Fibroblast of skin of abdomen (primary cell): ENCODE data around the gene MTA1. TPM values are rescaled to one million over a fixed set of nuclear protein-coding genes. Genes with fewer than 3 reads are reported as not detected.

ENCODE experiments used
- DNase-seq: peaks from one replicate; pipeline ENCODE4 v3.0.0-alpha.2; 2013
- polyA plus RNA-seq, 2 experiments: library from polyadenylated mRNA; unstranded; fragments of 120-200 nt; gene quantifications; one replicate each; pipeline ENCODE4 v1.2.1, GENCODE V29; 2013; ENCODE audit not compliant: insufficient read length in 2 of 2

Gene MTA1
- polyA plus RNA-seq (2013, experiment 1 of 2; ENCODE audit: insufficient read length) = 94.3 TPM
- polyA plus RNA-seq (2013, experiment 2 of 2; ENCODE audit: insufficient read length) = 98.5 TPM

DNA sequence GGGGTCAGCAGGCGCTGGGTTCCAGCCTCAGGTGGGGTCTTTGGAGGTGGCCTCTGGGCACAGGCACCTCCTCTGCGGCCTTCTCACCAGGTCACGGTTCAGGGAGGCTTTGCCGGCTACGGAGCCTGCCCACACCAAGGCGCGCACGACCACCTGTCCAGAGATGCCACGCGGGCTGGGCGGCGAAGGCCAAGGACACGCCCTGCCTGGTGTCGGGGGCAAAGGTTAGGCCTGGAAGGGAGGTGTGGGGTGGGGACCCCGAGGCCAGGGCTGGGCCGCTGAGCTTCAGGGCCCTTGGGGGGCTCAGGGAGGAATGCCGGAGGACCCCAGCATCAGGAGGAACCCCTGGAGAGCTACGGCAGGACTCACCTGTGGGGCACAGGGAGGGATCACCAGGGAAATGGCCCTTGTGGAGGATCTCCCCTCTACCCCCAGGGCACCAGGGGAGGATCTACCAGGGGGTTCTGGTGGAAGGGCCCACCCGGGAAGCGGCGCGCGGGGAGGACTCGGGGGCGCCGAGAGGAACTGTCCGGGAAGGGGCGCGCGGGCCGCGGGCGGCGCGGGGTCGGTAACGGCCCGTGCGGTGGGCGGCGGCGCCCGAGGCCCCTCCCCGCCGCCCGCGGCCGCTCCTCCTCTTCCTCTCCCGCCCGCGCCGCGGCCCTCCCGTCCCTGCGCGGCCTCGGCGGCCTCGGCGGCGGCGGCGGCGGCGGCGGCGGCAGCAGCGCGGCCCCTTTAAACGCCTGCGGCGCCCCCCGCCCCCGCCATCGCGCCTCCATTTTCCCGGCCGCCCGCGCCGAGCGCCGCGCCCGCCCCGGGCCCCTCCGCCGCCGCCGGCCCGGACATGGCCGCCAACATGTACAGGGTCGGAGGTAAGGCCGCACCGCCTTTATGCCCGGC, at the start of gene MTA1:
Gene MTA1, plus strand, starts transcription at position 633 of the 897 bp plus-strand sequence. Its CDS starts 209 bp downstream, at position 842.
- peak; percentile 50 for DNase-seq

DNA sequence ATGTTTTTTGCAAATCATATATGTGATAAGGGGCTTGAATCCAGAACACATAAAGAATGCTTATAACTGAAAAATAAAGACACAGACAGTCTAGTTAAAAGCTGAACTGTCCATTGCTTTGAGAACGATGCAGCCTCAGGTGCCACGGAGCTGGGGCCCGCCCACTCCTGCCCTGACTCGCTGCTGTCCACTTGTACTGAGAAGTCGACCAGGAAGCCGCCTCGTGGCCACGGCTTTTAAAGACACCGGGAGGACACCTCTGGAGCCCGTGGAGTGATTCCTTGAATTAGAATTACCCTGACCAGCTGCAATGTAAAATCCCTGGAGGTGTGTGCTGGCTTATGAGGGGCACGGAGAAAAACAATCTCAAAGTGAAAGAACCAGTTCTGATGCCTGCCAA, 45.2 kb upstream of the MTA1 start:
- DNase-seq = no peak

GRCh38 chr14:105375635-105376057, 44.0 kb upstream of the MTA1 start:
- DNase-seq = no peak

DNA sequence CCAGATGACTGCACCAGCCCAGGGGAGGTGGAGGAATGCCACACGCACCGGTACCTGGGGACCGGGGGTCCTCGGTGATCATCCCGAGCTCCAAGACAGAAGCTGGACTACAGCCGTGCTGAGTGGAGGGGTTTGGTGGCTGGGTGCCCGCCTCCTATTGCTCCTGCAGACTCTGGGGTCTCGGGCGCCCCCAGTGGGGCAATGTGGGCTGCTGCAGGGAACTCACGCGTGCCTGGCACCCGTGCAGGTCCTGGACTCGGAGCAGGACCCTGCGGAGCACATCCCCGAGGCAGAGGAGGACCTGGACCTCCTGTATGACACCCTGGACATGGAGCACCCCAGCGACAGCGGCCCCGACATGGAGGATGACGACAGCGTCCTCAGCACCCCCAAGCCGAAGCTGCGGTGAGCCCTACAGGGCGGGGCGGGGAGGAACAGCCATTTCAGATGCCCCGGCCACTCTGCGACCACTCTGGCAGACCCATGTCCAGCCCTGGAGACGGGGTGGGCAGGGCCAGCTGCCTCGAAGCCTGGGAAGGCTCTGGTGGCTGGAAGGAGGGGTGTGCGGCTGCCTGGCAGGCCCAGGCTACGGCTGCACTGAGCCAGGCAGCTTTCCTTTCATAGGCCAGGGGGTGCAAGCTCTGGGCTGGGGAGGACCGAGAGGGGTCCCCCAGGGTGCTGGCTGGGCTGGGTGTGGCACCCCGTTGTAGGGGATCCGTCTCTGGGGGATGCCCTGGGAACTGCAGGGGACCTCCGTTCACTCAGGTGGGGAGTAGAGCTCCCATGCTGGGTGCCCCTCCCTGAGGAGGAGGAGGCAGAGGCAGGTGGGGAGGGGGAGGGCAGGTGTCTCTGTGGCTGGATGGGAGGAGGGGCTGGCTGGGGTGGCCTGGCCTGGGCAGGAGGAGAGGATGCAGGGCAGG, 42.8 kb upstream of the MTA1 start:
- DNase-seq = no peak

GRCh38 chr14:105377555-105378182, 42.0 kb upstream of the MTA1 start:
- DNase-seq = no peak

DNA sequence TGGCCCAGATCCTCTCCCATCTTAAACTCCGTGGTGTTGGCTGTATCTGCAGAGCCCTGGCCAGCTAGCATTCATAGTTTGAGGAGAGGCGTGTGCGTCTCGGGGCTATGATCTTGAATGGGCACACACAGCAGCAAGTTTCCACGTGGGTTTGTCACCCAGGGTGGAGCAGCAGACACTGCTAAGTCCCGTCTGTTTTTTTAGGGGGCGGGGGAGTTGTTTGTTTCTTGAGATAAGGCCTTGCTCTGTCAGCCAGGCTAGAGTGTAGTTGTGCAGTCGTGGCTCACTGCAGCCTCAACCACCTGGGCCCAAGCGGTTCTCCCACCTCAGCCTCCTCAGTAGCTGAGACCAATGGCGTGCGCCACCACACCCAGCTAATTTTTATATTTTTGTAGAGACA, 41.4 kb upstream of the MTA1 start:
- no peak for DNase-seq

- no peak for DNase-seq
Measured at GRCh38 chr14:105378873-105379685, 40.5 kb upstream of the MTA1 start.

GRCh38 chr14:105379946-105380345, 39.7 kb upstream of the MTA1 start:
- no peak for DNase-seq

DNA sequence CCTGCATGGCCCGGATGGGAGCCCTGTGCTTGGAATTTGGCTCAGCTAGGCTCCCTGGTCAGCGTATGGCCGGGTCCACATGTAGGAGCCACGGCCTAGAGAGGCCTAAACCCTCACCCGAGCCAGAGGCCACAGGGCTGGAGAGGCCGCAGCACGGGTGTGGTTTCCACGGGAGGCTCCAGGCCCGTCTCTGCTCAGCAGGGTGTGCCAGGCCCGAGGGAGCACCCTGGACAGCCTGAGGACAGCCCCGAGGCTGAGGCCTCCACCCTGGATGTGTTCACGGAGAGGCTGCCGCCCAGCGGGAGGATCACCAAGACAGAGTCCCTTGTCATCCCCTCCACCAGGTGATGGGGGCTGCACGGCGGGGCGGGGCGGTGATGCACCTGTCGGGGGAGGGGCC, 38.9 kb upstream of the MTA1 start:
- DNase-seq = no peak

GRCh38 chr14:105381446-105382342, 37.9 kb upstream of the MTA1 start:
- no peak for DNase-seq

DNA sequence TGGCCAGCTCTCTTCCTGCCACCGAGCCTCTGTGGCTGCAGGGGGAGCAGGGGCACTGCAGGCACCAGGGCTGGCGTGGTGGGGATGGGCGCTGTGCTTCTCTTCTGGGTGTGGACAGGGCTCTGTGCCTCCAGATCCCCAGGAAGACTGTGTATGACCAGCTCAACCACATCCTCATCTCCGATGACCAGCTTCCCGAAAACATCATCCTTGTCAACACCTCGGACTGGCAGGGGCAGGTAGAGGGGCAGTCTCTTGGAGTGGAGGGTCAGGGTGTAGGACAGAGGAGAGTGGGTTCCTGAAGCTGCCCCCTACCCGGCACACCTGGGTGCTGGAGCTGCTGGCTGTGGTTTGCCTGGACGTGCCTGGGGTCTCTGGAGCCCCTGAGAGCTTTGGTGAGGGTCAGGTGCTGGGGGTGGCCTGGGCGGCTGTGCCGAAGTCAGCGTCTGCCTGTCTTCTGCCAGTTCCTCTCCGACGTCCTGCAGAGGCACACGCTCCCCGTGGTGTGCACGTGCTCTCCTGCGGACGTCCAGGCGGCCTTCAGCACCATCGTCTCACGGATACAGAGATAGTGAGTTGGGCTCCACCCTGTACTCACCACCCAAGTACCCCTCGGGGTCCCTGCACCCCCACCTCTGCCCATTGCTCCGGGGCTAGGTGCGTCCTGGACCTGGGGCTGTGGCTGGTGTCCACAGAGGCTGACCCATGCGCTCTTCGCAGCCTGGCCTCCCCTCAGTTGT, 37.1 kb upstream of the MTA1 start:
- DNase-seq = no peak

- no peak for DNase-seq
Measured at GRCh38 chr14:105383083-105383730, 36.4 kb upstream of the MTA1 start.

GRCh38 chr14:105384041-105384557, 35.5 kb upstream of the MTA1 start:
- DNase-seq = no peak

- DNase-seq = no peak
Measured at GRCh38 chr14:105384605-105385321, 34.9 kb upstream of the MTA1 start.

DNA sequence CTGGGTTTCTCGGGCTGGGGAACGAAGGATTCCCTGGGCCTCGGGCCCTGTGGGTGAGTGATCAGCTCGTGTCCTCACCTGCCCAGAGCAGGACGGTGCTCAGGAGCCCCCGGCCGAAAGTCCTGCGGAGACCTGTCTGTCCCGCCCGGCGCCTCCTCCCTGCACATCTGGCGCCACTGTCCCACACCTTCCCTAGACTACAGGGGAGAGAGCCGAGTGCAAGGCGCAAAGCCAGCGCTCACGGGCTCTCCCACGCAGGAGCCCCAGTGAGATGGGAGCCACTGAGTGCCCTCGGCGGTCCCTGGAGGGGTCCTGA, 34.3 kb upstream of the MTA1 start:
- no peak for DNase-seq

DNA sequence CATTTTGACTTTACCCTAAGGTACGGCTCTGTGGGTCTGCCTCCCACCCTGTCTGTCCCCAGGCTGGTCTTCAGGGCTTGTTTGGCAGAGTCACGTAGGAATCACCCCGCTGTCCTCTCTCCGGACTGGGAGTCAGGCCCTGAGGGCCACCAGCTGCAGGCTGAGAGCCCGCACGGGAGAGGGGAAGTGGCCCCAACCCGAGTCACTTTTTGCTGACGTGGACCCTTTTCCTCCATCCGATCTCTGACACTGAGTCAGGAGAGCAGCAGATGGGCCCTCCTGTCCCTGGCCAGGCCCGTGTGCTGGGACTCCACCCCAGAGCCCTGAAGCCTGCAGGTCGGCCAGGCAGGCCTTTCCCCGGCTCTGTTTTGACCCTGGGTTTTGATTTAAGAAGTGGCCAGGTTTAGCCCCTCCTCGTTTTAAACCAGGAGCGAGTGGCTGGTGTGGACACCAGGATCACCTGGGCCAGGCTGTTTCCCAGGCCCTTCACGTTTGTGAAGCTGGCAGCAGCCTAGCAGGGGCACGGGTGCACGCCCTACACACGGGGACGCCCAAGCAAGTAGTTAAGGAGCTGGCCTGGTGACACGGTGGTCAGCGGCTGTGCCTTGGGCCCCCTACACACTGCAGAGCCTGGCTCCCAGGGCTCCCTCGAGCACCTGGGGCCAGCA, 33.8 kb upstream of the MTA1 start:
- no peak for DNase-seq

GRCh38 chr14:105386581-105387529, 32.8 kb upstream of the MTA1 start:
- DNase-seq = no peak
